Left lung (tissue), 10 donors: ENCODE measurements around the gene TBCD. TPM values are rescaled to one million over a fixed set of nuclear protein-coding genes. Genes with fewer than 3 reads are reported as not detected.
A peak's percentile ranks its signal among the peaks of the same experiment; 100 is the strongest.

Experiments
- ATAC-seq: fragments of 200-7000 bp; cut with Tn5 transposase; one replicate; pipeline ENCODE4 v1.9.1; 2020; ENCODE audit warnings: moderate library complexity
- DNase-seq, 4 donors: peaks; one replicate each; pipeline ENCODE4 v3.0.0-alpha.2; 2013 to 2020
- H3K27ac ChIP-seq, 2 donors: fragments of 200-600 bp; sonication (generic) in 1 of 2; one replicate each; pipeline versions ENCODE4 v1.5.0 to v1.8.0; 2020 to 2021
- H3K27me3 ChIP-seq, 2 donors: fragments of 200-600 bp; sonication (generic) in 1 of 2; one replicate each; pipeline versions ENCODE4 v1.5.0 to v1.8.0; 2020 to 2021
- H3K36me3 ChIP-seq, 2 donors: fragments of 200-600 bp; sonication (generic) in 1 of 2; one replicate each; pipeline versions ENCODE4 v1.5.0 to v1.8.0; 2020 to 2021
- H3K4me1 ChIP-seq, 2 donors: fragments of 200-600 bp; one replicate each; pipeline ENCODE4 v1.8.0; 2021
- H3K4me3 ChIP-seq, 2 donors: fragments of 200-600 bp; sonication (generic) in 1 of 2; one replicate each; pipeline versions ENCODE4 v1.5.0 to v1.8.0; 2020 to 2021; ENCODE audit warnings: mild to moderate bottlenecking in 1 of 2
- H3K9me3 ChIP-seq, 2 donors: fragments of 200-600 bp; sonication (generic) in 1 of 2; one replicate each; pipeline versions ENCODE4 v1.5.0 to v1.8.0; 2020 to 2021
- CTCF ChIP-seq, 2 donors: fragments of 200-600 bp; sonication (generic) in 1 of 2; IDR thresholded peaks; one replicate each; pipeline versions ENCODE4 v1.5.0 to v1.8.0; 2021; ENCODE audit warnings: antibody characterized with exemption in 2 of 2
- intact Hi-C, 2 donors: fragments of 100-400 bp; cut with DNase I; formaldehyde crosslinking; loops; one replicate each; pipeline versions ENCODE4 v1.11.2 to v1.14.2; 2022
- polyA plus RNA-seq, 6 donors: library from polyadenylated mRNA; unstranded; fragments of 120-200 nt; gene quantifications; one replicate each; pipeline ENCODE4 v1.2.1, GENCODE V29; 2013; ENCODE audit not compliant: insufficient read length in 6 of 6
- total RNA-seq, 2 donors: library from RNA; stranded (reverse); fragmentation: NEBNext Ultra II Directional; extraction: Animal tissue kit (Norgen Biotek cat#: 25700); gene quantifications; one replicate each; pipeline ENCODE4 v1.2.1, GENCODE V29; 2021
- donor health status: DM: no; HTN: yes; CAD: no.
- donor health status: DM: no; HTN: no; CAD: no.

TBCD gene
- total and polyA plus RNA-seq, 8 donors, result 87.2 to 133 (median 104) TPM

GRCh38 chr17:82942166-82943130 lies 190.6 kb downstream of the TBCD start:
- Histone ChIP-seq H3K9me3 (peaks cover 0 to 26% of the 10 kb centered on the region in 2 donors), H3K4me3 (no peak overlapping the region), H3K36me3 (peaks cover 0 to 88% of the 10 kb centered on the region in 2 donors), H3K4me1 (no peaks in the 10 kb centered on the region), H3K27ac (no peak overlapping the region), H3K27me3 (no peaks in the 10 kb centered on the region)
- intact Hi-C loops, result no loop called here
- DNase-seq (peak in 2 of 4 donors; percentile 24 to 39), ATAC-seq (no peak)
- no peak for TF ChIP-seq CTCF (IDR thresholded peaks at IDR 0.05)

GRCh38 chr17:82943339-82943738 lies 191.5 kb downstream of the TBCD start:
- Histone ChIP-seq H3K27ac (no peak overlapping the region), H3K4me3 (no peak overlapping the region), H3K4me1 (no peaks in the 10 kb centered on the region), H3K36me3 (peaks cover 0 to 80% of the 10 kb centered on the region in 2 donors), H3K9me3 (peaks cover 0 to 26% of the 10 kb centered on the region in 2 donors), H3K27me3 (no peaks in the 10 kb centered on the region)
- ATAC-seq (no peak), DNase-seq (peak in 2 of 4 donors; percentile 20 to 41)
- TF ChIP-seq CTCF (IDR thresholded peaks at IDR 0.05), result no peak
- intact Hi-C loops, result no loop called here

GRCh38 chr17:82943751-82944150 lies 191.9 kb downstream of the TBCD start:
- no peaks in the 10 kb centered on the region for H3K27me3 ChIP-seq
- no peak for TF ChIP-seq CTCF (IDR thresholded peaks at IDR 0.05)
- peak in 1 of 4 donors; percentile 36 for DNase-seq
- intact Hi-C loops, result no loop called here
- H3K9me3 ChIP-seq, result peaks cover 0 to 26% of the 10 kb centered on the region in 2 donors
- no peak overlapping the region for H3K27ac ChIP-seq
- ATAC-seq, result no peak
- H3K4me1 ChIP-seq, result no peaks in the 10 kb centered on the region
- no peak overlapping the region for H3K4me3 ChIP-seq
- peaks cover 0 to 75% of the 10 kb centered on the region in 2 donors for H3K36me3 ChIP-seq

- DNase-seq (no peak), ATAC-seq (no peak)
- no peak overlapping the region for H3K27ac ChIP-seq
- no peaks in the 10 kb centered on the region for H3K4me1 ChIP-seq
- H3K36me3 ChIP-seq, result peaks cover 0 to 63% of the 10 kb centered on the region in 2 donors
- H3K9me3 ChIP-seq, result peaks cover 0 to 26% of the 10 kb centered on the region in 2 donors
- TF ChIP-seq CTCF (IDR thresholded peaks at IDR 0.05), result no peak
- intact Hi-C loops, result no loop called here
- no peak overlapping the region for H3K4me3 ChIP-seq
- no peaks in the 10 kb centered on the region for H3K27me3 ChIP-seq
Observed at GRCh38 chr17:82944990-82945389, 193.1 kb downstream of the TBCD start.

GRCh38 chr17:82946081-82946480 lies 194.2 kb downstream of the TBCD start:
- DNase-seq (no peak), ATAC-seq (no peak)
- Histone ChIP-seq H3K36me3 (peaks cover 0 to 52% of the 10 kb centered on the region in 2 donors), H3K4me3 (no peak overlapping the region), H3K9me3 (peaks cover 0 to 26% of the 10 kb centered on the region in 2 donors), H3K4me1 (no peaks in the 10 kb centered on the region), H3K27me3 (no peaks in the 10 kb centered on the region), H3K27ac (no peak overlapping the region)
- no peak for TF ChIP-seq CTCF (IDR thresholded peaks at IDR 0.05)
- intact Hi-C loops, result no loop called here
